NT2/D1 (cell line): Measurements from ENCODE around the gene CLCN7.

Source experiments
- SUZ12 ChIP-seq: IDR thresholded peaks from 2 replicates; pipeline ENCODE4 v1.6.1; 2011; ENCODE audit not compliant: insufficient read length, insufficient read depth; ENCODE audit errors: extremely low read depth
- YY1 ChIP-seq: IDR thresholded peaks from 2 replicates; pipeline ENCODE4 v1.6.1; 2011; ENCODE audit not compliant: insufficient read length, insufficient read depth
- ZNF274 ChIP-seq: IDR thresholded peaks from 2 replicates; pipeline ENCODE4 v1.6.1; 2011; ENCODE audit warnings: mild to moderate bottlenecking, low read depth, low read length

DNA sequence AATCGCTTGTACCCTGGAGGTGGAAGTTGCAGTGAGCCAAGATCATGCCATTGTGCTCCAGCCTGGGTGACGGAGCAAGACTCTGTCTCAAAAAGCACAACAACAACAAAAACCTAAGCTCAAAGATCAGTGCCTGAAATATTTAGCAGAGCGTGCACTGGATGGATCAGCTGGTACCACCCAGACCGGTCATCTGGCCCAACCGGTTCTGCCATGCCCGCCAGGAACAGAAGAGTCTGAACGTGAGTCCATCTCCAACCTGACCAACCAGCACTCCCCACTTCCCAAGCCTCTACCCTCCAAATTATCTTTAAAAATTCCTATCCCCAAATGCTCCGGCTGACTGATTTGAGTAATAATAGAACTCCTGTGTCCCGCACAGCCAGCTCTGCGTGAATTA, 52.8 kb downstream of the CLCN7 start:
- TF ChIP-seq YY1 (no peak), SUZ12 (no peak), ZNF274 (no peak)
